ENCODE data around the gene PYGO1.
"Not testable (repeated sequence)": the region's sequence is repeated elsewhere in the genome, so short reads cannot be mapped to it uniquely, and the experiment has no call there.

PYGO1 gene

GRCh38 chr15:55513621-55514413, 74.3 kb downstream of the PYGO1 start:
- not testable (repeated sequence) for FAIRE-seq; DNase-seq (ENCODE audit: insufficient read length, low spot score)

DNA sequence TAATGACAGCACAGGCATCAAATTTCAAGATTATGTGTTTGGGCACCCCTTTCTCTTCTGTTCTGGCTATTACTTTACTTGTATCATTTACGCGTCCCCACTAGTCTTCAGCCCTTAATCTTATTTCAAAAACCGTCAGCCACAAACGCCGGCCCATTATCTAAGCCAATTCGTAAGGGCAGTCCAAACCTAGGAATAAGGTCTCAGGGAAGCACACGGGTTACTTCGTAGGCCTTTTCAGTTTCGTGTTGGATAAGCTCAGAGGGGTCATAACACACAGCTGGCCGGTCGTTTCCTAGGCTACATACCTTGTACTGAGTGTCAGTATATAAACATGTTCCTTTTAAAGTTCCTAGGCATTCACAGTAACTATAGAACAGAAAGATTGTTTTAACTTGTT, 75.0 kb downstream of the PYGO1 start:
- no peak for FAIRE-seq
- no peak for DNase-seq (ENCODE audit: insufficient read length, low spot score)

- DNase-seq (ENCODE audit: insufficient read length, low spot score): no peak
- FAIRE-seq: no peak
These were observed 80.6 kb downstream of the PYGO1 start for GRCh38 chr15:55507567-55507966.

DNA sequence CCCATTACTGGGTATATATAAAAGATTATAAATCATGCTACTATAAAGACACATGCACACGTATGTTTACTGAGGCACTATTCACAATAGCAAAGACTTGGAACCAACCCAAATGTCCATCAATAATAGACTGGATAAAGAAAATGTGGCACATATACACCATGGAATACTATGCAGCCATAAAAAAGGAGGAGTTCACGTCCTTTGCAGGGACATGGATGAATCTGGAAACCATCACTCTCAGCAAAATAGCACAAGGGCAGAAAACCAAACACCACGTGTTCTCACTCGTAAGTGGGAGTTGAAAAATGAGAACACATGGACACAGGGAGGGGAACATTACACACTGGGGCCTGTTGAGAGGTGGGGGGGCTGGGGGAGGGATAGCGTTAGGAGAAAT, 82.7 kb downstream of the PYGO1 start:
- FAIRE-seq; DNase-seq (ENCODE audit: insufficient read length, low spot score): not testable (repeated sequence)

DNA sequence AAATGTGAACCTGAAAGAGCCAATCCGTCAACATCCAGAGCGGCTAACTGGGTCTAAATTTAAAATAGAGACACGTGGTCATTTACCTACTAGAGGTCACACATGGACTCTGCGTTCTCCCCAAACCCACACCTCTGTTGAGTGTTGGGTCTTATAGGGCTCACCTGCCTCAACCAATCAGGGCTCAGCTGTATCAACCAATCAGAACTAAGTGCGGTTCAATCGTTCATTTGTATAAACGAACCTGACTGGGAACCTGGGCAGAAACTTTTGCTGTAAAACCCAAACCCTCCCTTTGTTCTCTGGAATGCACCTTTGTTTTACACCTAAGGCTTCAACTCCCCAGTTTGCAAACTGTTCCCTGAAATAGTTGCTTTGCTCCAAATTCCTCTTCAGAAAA, 89.0 kb downstream of the PYGO1 start:
- DNase-seq (ENCODE audit: insufficient read length, low spot score) (no peak), FAIRE-seq (no peak)

- peak; percentile 73 for FAIRE-seq
- peak; percentile 80 for DNase-seq (ENCODE audit: insufficient read length, low spot score)
These were observed 89.8 kb downstream of the PYGO1 start for GRCh38 chr15:55498109-55498938.

DNA sequence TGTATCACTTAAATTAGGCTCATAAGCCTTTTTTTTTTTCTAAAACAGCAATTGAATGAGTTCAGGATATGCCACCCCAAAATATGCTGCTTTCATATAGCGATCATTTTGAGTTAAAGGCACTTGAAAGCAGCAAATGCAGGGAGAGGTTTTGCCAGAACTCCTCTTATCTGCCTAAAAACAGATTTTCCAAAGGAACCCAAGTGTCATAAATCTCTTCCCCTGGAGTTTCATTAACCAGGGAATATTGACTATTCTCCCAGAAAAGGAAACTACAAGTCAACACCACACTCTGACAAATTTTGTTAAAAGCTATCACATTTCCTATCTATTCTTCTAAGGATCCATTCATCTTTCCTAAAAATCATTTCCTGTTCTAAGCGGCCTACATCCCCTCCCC, 91.4 kb downstream of the PYGO1 start:
- DNase-seq (ENCODE audit: insufficient read length, low spot score) (no peak), FAIRE-seq (no peak)

GRCh38 chr15:55494931-55495330, 93.2 kb downstream of the PYGO1 start:
- FAIRE-seq (no peak), DNase-seq (ENCODE audit: insufficient read length, low spot score) (no peak)

- FAIRE-seq; DNase-seq (ENCODE audit: insufficient read length, low spot score): not testable (repeated sequence)
These were observed 99.1 kb downstream of the PYGO1 start for GRCh38 chr15:55488952-55489600.

Measured in HTR-8/SVneo (cell line).